GM11168 (cell line): ENCODE results near the gene SPATA1.

Experiments
- in situ Hi-C: fragments of 300-500 bp; cut with MboI; formaldehyde crosslinking; loops from one replicate; pipeline ENCODE4 v1.12.0; 2022; ENCODE audit warnings: low sequenced_read_pairs; ENCODE audit not compliant: unreplicated experiment

SPATA1 gene

GRCh38 chr1:84508510-84508909, 2.3 kb downstream of the SPATA1 start:
- in situ Hi-C loops: no loop called here

DNA sequence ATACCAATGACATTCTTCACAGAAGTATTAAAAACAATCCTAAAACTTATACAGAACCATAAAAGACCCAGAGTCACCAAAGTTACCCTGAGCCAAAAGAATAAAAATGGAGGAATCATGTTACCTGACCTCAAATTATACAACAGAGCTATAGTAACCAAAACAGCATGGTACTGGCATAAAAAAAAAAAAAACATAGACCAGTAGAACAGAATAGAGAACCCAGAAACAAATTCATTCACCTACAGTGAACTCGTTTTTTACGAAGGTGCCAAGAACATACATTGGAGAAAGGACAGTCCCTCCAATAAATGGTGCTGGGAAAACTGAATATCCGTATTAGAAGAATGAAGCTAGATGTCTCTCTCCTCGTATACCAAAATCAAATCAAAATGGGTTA, 2.8 kb downstream of the SPATA1 start:
- in situ Hi-C loops: no loop called here

GRCh38 chr1:84510165-84510564, 4.0 kb downstream of the SPATA1 start:
- in situ Hi-C loops: no loop called here

GRCh38 chr1:84510668-84511067, 4.5 kb downstream of the SPATA1 start:
- in situ Hi-C loops: no loop called here

DNA sequence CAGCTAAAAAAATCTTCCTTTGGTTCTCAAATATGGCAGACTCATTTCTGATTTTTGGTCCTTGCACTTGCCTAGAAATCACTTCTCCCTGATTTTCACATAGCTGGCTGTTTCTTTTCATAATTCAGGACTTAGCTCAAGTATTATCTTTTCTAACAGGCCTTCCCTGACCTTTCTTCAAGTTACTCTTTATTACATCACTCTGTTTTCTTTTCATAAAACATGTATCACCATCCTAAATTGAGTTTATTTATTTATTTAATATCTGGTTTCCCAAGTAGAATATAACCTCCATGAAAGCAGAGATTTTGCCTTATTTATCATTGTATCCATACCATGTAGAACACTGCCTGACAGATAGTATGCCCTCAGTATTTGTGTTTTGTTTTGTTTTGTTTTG, 18.4 kb downstream of the SPATA1 start:
- in situ Hi-C loops: no loop called here

DNA sequence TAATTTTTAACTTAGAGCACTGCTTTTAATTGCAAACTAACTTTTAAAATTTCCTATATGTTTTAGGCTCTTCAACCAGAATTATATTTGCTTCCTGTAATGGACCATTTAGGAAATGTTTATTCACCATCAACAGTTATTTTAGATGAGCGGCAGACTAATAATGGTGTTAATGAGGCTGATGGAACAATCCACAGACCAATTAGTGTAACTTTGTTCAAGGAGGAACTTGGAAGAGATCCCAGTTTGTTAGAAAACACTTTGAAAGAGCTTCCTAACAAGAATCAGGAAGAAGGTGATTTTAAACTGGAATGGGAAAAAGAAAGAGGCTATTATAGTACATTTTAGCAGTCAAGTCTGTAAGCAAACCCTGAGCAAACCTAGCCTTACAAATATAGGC, 19.6 kb downstream of the SPATA1 start:
- in situ Hi-C loops: no loop called here

- in situ Hi-C loops: no loop called here
Observed at GRCh38 chr1:84538599-84538998, 32.4 kb downstream of the SPATA1 start.

GRCh38 chr1:84539972-84540371, 33.8 kb downstream of the SPATA1 start:
- in situ Hi-C loops: no loop called here

DNA sequence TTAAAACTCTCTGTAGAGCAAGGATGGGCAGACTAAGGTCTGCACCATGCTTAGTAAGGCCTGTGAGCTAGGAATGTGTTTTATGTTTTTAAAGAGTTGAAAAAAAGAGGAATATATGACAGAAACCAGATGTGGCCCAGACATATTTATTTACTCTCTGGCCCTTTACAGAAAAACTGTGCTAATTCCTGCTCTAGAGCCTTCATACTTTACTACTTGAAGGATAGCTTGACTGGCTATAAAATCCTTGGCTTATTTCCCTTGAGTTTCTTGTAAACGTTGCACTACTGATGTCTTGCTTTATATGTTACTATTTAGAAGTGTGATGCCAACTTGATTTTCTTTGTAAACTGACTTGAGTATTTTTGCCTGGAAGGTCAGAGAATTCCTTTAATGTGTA, 34.6 kb downstream of the SPATA1 start:
- in situ Hi-C loops: no loop called here

- in situ Hi-C loops: no loop called here
Observed at GRCh38 chr1:84541679-84542078, 35.5 kb downstream of the SPATA1 start.

- in situ Hi-C loops: no loop called here
Observed at GRCh38 chr1:84550826-84551225, 44.6 kb downstream of the SPATA1 start.

- in situ Hi-C loops: no loop called here
Observed at GRCh38 chr1:84569216-84569615, 63.0 kb downstream of the SPATA1 start.

- in situ Hi-C loops: no loop called here
Observed at GRCh38 chr1:84570436-84571149, 64.4 kb downstream of the SPATA1 start.

GRCh38 chr1:84571150-84571535, 65.0 kb downstream of the SPATA1 start:
- in situ Hi-C loops: no loop called here

DNA sequence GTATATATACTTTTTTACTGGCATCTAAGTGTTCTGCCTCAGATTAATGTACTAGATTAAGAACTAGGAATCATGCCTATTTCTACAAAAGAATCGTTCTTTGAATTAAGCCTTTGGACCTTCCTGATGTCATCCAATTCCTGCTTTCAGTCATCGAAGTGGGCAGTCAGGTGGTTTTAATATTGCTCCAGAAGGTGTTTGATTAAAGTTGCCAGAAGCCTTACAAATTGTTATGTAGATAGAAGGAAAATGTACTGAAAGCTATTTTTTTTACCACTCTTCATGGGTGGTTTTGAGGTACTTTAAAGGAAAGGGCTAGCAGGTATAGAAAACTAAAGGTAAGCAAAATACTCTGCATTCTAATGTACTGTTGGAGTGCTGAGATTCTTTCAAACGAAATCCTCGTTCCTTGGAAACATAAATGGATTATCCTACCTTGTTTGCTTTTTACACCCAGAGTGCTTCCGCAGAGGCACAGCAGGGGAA, 67.3 kb downstream of the SPATA1 start:
- in situ Hi-C loops: no loop called here

DNA sequence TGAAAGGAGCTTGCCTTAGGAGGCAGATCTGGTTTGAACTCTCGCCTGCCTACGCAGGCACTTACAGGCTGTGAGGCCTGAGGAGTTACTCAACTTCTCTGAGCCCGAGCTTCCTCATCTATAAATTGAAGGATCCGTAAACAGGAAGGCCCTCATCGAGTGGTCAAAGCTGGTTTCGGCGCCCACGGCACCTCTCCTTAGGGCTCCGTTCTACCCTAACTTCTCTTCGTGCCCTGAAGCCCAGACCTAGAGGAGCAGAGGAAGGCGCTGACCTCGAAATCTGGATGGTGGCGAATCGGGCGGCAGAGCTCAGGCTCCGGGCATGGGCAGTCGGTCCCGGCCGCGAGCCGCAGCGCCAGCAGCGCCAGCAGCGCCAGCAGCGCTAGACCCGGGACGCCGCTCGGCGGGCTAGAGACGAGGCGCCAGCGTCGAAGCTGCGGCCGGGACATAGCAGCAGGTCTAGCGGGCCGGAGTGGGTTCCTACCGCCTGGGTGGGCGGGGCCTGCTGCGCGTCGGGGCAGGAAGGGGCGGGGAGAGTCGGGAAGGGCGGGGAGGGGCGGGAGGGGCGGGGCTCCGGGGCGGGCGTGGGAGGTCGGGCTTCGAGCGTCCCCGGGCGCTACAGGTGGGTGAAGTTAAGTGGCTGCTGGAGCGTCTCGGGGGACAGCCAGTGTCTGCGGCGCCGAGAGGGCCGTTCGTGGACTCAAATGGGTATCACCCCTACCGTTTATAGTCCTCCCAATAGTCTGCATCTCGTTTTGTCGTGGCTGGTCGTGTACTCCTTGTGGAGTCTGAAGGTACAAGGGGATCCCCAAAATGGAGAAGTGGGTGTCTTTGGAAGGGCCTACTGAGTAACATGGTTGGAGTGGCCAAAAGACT, 68.0 kb downstream of the SPATA1 start, which contains the start of gene CTBS:
CTBS (minus strand) TSS at position 474 of the 876 bp plus-strand sequence; CDS start at position 449, 25 bp downstream.
- in situ Hi-C loops: no loop called here

DNA sequence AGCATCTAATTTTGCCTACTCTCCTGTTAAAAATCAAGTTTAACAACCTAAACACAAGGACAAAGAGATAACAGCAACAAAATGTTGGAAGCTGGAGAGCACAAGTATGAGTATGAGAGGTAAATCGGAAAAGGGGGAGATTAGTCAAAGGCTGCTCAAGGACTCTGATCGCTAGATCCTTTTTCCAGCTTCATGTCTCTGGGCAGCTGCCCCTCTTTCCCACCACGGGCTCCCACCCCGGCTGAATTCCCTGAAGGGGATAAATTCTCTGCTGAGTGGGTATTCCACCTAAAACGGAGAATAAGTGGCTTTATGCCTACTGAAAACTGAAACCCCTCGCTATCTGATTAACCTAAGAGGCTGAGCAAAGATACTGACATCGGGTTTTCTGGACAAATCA, 68.8 kb downstream of the SPATA1 start:
- in situ Hi-C loops: no loop called here

- in situ Hi-C loops: no loop called here
Observed at GRCh38 chr1:84581648-84582047, 75.5 kb downstream of the SPATA1 start.

DNA sequence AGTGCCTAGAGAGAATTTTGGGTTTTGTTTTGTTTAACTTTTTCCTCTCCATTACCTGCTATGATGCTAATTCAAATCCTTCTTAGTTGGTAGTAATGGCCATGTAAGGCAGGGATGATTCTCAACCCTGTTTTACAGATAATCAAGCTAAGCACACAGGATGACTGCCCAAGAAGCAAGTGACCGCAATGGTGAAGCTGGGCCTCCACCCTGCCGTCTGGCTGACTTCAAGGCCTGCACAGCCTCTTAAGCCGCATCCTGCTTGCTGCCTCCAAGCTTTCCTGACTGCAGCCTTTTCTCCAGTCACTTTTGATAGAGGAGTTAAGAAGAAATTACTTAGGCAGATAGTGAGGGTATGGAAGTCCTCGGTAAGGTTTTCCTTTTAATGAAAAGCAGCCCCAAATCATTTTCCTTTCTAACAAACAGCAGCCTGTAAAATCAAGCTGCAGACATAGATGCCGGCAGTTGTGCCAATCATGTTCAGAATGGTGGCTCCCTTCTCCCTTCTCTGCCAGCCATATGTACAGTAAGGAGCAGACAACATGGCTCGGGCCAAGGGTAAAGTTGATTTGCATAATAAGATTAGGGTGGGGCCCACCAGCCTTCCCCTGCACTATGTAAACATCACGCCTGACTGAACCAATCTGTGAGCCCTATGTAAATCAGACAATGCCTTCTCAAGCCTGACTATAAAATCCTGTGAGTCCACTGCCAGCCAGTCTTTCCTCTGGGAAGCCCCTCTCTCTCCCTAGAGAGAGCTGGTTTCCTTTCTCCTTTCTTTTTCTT, 76.8 kb downstream of the SPATA1 start:
- in situ Hi-C loops: no loop called here

- in situ Hi-C loops: no loop called here
Observed at GRCh38 chr1:84583648-84584047, 77.5 kb downstream of the SPATA1 start.

DNA sequence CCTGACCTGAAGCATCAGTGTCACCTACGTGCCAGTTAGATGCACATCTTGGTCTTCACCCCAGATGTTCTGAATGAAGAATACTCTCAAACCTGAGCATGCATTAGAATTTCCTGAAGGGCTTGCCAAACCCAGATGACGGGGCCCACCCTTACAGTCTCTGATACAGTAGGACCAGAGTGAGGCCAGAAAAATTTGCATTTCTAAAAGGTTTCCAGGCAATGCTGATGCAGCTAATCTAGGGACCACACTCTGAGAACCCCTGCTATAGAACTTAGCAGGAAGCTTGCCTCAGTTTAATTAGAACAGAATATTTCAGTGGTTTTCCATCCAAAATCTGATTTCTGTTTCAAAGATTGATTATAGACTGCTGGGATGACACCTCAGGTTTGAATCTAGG, 77.9 kb downstream of the SPATA1 start:
- in situ Hi-C loops: no loop called here
